ENCODE data around the gene FUNDC1. TPM values are rescaled to one million over a fixed set of nuclear protein-coding genes. Genes with fewer than 3 reads are reported as not detected.

Gene FUNDC1
- total and polyA plus RNA-seq, 2 of the 4 experiments (the other 2 are of a cell fraction) = 8.6 to 13.1 TPM

- H3K18ac ChIP-seq (ENCODE audit: low read depth, low read length) = no peak overlapping the region
- ChIA-PET CTCF (no interaction called here), POLR2A (ENCODE audit: unreplicated experiment) (no interaction called here)
- no peak overlapping the region for H2AK5ac ChIP-seq (ENCODE audit: low read depth, low read length)
- no peak overlapping the region for H3K14ac ChIP-seq (replicated peaks; ENCODE audit: low read depth, low read length)
- H3K79me1 ChIP-seq (ENCODE audit: low read depth in 1 of 2, low read length in 2 of 2) = no peaks in the 10 kb centered on the region
- dilution Hi-C loops (cut with HindIII; ENCODE audit: low sequenced_read_pairs, unreplicated experiment) (no loop called here), intact Hi-C loops (cut with micrococcal nuclease) (no loop called here), in situ Hi-C loops (cut with MboI; ENCODE audit: low sequenced_read_pairs) (no loop called here)
- no peak for ATAC-seq (ENCODE audit: low read depth)
- H2BK120ac ChIP-seq (ENCODE audit: low read depth, low read length) = no peak overlapping the region
- H3K56ac ChIP-seq (ENCODE audit: extremely low read depth, insufficient read depth, low read length) = no peak overlapping the region
- H2AK9ac ChIP-seq (replicated peaks; ENCODE audit: low read depth, low read length, poor library complexity) = no peak overlapping the region
- no peaks in the 10 kb centered on the region for H3K36me3 ChIP-seq (ENCODE audit: control insufficient read depth, insufficient read depth, low read length)
- H2BK5ac ChIP-seq (ENCODE audit: low read depth, low read length, poor library complexity, severe bottlenecking) = no peak overlapping the region
- H3K4me2 ChIP-seq (ENCODE audit: low read depth, low read length) = no peak overlapping the region
- no peak for DNase-seq
- TF ChIP-seq SMC3 (IDR thresholded peaks at IDR 0.05; ENCODE audit: low read depth, low read length) (no peak), RCOR1 (IDR thresholded peaks at IDR 0.05; ENCODE audit: insufficient replicate concordance, low read length) (no peak)
- TF ChIP-seq, protein P1, sequence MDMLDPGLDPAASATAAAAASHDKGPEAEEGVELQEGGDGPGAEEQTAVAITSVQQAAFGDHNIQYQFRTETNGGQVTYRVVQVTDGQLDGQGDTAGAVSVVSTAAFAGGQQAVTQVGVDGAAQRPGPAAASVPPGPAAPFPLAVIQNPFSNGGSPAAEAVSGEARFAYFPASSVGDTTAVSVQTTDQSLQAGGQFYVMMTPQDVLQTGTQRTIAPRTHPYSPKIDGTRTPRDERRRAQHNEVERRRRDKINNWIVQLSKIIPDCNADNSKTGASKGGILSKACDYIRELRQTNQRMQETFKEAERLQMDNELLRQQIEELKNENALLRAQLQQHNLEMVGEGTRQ (IDR thresholded peaks at IDR 0.05; ENCODE audit: low read depth, low read length) = no peak
- TF ChIP-seq, protein P2, sequence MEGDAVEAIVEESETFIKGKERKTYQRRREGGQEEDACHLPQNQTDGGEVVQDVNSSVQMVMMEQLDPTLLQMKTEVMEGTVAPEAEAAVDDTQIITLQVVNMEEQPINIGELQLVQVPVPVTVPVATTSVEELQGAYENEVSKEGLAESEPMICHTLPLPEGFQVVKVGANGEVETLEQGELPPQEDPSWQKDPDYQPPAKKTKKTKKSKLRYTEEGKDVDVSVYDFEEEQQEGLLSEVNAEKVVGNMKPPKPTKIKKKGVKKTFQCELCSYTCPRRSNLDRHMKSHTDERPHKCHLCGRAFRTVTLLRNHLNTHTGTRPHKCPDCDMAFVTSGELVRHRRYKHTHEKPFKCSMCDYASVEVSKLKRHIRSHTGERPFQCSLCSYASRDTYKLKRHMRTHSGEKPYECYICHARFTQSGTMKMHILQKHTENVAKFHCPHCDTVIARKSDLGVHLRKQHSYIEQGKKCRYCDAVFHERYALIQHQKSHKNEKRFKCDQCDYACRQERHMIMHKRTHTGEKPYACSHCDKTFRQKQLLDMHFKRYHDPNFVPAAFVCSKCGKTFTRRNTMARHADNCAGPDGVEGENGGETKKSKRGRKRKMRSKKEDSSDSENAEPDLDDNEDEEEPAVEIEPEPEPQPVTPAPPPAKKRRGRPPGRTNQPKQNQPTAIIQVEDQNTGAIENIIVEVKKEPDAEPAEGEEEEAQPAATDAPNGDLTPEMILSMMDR (conservative IDR thresholded peaks at IDR 0.05; ENCODE audit: low read depth, low read length) = no peak
- no peak overlapping the region for H2AFZ ChIP-seq (replicated peaks; ENCODE audit: low read length, poor library complexity)
- H3K4me3 ChIP-seq (ENCODE audit: insufficient read depth, low read depth, low read length) = no peak overlapping the region
- no peaks in the 10 kb centered on the region for H3K4me1 ChIP-seq (ENCODE audit: control insufficient read depth, insufficient read depth, low read length)
- H4K5ac ChIP-seq (ENCODE audit: low read depth, low read length) = no peak overlapping the region
- no CpG with 5 or more reads among the region's 4 CpGs for WGBS, 2 experiments (ENCODE audit: extremely low coverage in 2 of 2, insufficient read length in 1 of 2)
- no peak overlapping the region for H3K9ac ChIP-seq (ENCODE audit: low read depth, low read length)
- H3K4ac ChIP-seq (ENCODE audit: low read depth, low read length) = no peak overlapping the region
- no peak overlapping the region for H3K27ac ChIP-seq (ENCODE audit: insufficient read depth, low read length)
- H3K9me1 ChIP-seq (ENCODE audit: insufficient read depth, low read length) = no peaks in the 10 kb centered on the region
- no peaks in the 10 kb centered on the region for H3K9me3 ChIP-seq (ENCODE audit: control insufficient read depth, insufficient read depth, low read length)
- no peak overlapping the region for H3K23ac ChIP-seq (ENCODE audit: low read depth, low read length)
- H4K8ac ChIP-seq (ENCODE audit: low read depth in 2 of 2, low read length in 2 of 2) = no peak overlapping the region
- H2BK20ac ChIP-seq (ENCODE audit: low read depth, low read length) = no peak overlapping the region
- H4K91ac ChIP-seq (ENCODE audit: insufficient read depth, low read depth, low read length) = no peak overlapping the region
- BruUV-seq (replicated peaks) = no TSS peak
- H4K20me1 ChIP-seq (ENCODE audit: insufficient read depth, low read length) = no peaks in the 10 kb centered on the region
- peaks cover 7% of the 10 kb centered on the region for H3K27me3 ChIP-seq (ENCODE audit: control insufficient read depth, insufficient read depth, low read length)
- H2BK15ac ChIP-seq (ENCODE audit: low read depth, low read length) = no peak overlapping the region
Measured at GRCh38 chrX:44484607-44485146, 58.0 kb downstream of the FUNDC1 start.
